Liver (tissue), 9 donors: ENCODE results near the gene RUFY4. TPM values are rescaled to one million over a fixed set of nuclear protein-coding genes. Genes with fewer than 3 reads are reported as not detected.
A peak's percentile ranks its signal among the peaks of the same experiment; 100 is the strongest.

Experiments used
- DNase-seq: peaks from one replicate; pipeline ENCODE4 v3.0.0-alpha.2; 2017; ENCODE audit warnings: low spot score
- H3K27ac ChIP-seq, 2 donors: one replicate each; pipeline ENCODE4 v1.7.0; 2013; ENCODE audit warnings: inconsistent platforms in 2 of 2, low read length in 2 of 2, control low read depth in 1 of 2, low read depth in 1 of 2, mild to moderate bottlenecking in 1 of 2
- H3K27me3 ChIP-seq, 4 donors: one replicate each; pipeline versions ENCODE4 v1.6.1 to v1.7.0; 2013; ENCODE audit warnings: low read length in 3 of 4, inconsistent platforms in 1 of 4, mild to moderate bottlenecking in 1 of 4, moderate library complexity in 1 of 4; ENCODE audit not compliant: control insufficient read depth in 4 of 4, insufficient read depth in 4 of 4
- H3K36me3 ChIP-seq, 4 donors: one replicate each; pipeline versions ENCODE4 v1.6.1 to v1.7.0; 2013; ENCODE audit warnings: low read length in 3 of 4, mild to moderate bottlenecking in 3 of 4, low read depth in 1 of 4, moderate library complexity in 1 of 4; ENCODE audit not compliant: control insufficient read depth in 4 of 4, insufficient read depth in 3 of 4
- H3K4me1 ChIP-seq, 4 donors: one replicate each; pipeline versions ENCODE4 v1.6.1 to v1.7.0; 2013; ENCODE audit warnings: low read length in 3 of 4, mild to moderate bottlenecking in 3 of 4, moderate library complexity in 1 of 4; ENCODE audit not compliant: control insufficient read depth in 4 of 4, insufficient read depth in 4 of 4
- H3K4me3 ChIP-seq, 3 donors: one replicate each; pipeline versions ENCODE4 v1.6.1 to v1.7.0; 2013; ENCODE audit warnings: low read length in 3 of 3, control low read depth in 1 of 3, low read depth in 1 of 3, mild to moderate bottlenecking in 1 of 3
- H3K9ac ChIP-seq, 2 donors: one replicate each; pipeline ENCODE4 v1.7.0; 2013; ENCODE audit warnings: low read length in 2 of 2, mild to moderate bottlenecking in 2 of 2, moderate library complexity in 2 of 2, control low read depth in 1 of 2, low read depth in 1 of 2
- H3K9me3 ChIP-seq, 4 donors: one replicate each; pipeline versions ENCODE4 v1.6.1 to v1.7.0; 2013; ENCODE audit warnings: low read length in 3 of 4; ENCODE audit not compliant: control insufficient read depth in 4 of 4
- ATF3 ChIP-seq: IDR thresholded peaks from 2 replicates; pipeline ENCODE4 v1.6.1; 2016; ENCODE audit warnings: antibody characterized with exemption
- EGR1 ChIP-seq, 2 donors: IDR thresholded peaks; 2 replicates each; pipeline ENCODE4 v1.6.1; 2016 to 2018; ENCODE audit warnings: antibody characterized with exemption in 2 of 2, low read depth in 2 of 2
- FOXA1 ChIP-seq: IDR thresholded peaks from 2 replicates; pipeline ENCODE4 v1.6.1; 2016; ENCODE audit warnings: antibody characterized with exemption
- FOXA2 ChIP-seq: IDR thresholded peaks from 2 replicates; pipeline ENCODE4 v1.6.1; 2016; ENCODE audit warnings: antibody characterized with exemption
- GABPA ChIP-seq, 2 donors: IDR thresholded peaks in 1 of 2; conservative IDR thresholded peaks in 1 of 2; 2 replicates each; pipeline ENCODE4 v1.6.1; 2016; ENCODE audit warnings: antibody characterized with exemption in 2 of 2, mild to moderate bottlenecking in 1 of 2, moderate library complexity in 1 of 2
- HNF4A ChIP-seq, 2 donors: conservative IDR thresholded peaks; 2 replicates each; pipeline ENCODE4 v1.6.1; 2016; ENCODE audit warnings: antibody characterized with exemption in 2 of 2, mild to moderate bottlenecking in 2 of 2
- HNF4G ChIP-seq: IDR thresholded peaks from 2 replicates; pipeline ENCODE4 v1.6.1; 2016; ENCODE audit warnings: antibody characterized with exemption
- JUND ChIP-seq, 2 donors: IDR thresholded peaks; 2 replicates each; pipeline ENCODE4 v1.6.1; 2016; ENCODE audit warnings: antibody characterized with exemption in 2 of 2
- MAX ChIP-seq: IDR thresholded peaks from 2 replicates; pipeline ENCODE4 v1.6.1; 2016; ENCODE audit warnings: antibody characterized with exemption
- NR2F2 ChIP-seq: IDR thresholded peaks from 2 replicates; pipeline ENCODE4 v1.6.1; 2016; ENCODE audit warnings: antibody characterized with exemption
- RAD21 ChIP-seq, 2 donors: IDR thresholded peaks; 2 replicates each; pipeline ENCODE4 v1.6.1; 2016; ENCODE audit warnings: antibody characterized with exemption in 2 of 2, mild to moderate bottlenecking in 2 of 2
- REST ChIP-seq: IDR thresholded peaks from 2 replicates; pipeline ENCODE4 v1.6.1; 2016; ENCODE audit warnings: antibody characterized with exemption, mild to moderate bottlenecking
- RXRA ChIP-seq, 2 donors: IDR thresholded peaks; 2 replicates each; pipeline ENCODE4 v1.6.1; 2017 to 2018; ENCODE audit warnings: antibody characterized with exemption in 2 of 2, mild to moderate bottlenecking in 1 of 2
- SP1 ChIP-seq: IDR thresholded peaks from 2 replicates; pipeline ENCODE4 v1.6.1; 2018; ENCODE audit warnings: antibody characterized with exemption, mild to moderate bottlenecking
- YY1 ChIP-seq: IDR thresholded peaks from 2 replicates; pipeline ENCODE4 v1.6.1; 2016; ENCODE audit warnings: antibody characterized with exemption, mild to moderate bottlenecking
- WGBS: extraction: QIAGEN DNeasy Blood & Tissue Kit; methylation state at CpG from one replicate; pipeline ENCODE4 v1.1.7; 2013; 5-methylcytosine and 5-hydroxymethylcytosine counted together
- polyA plus RNA-seq, 2 donors: library from polyadenylated mRNA; stranded (reverse) in 1 of 2; unstranded in 1 of 2; fragments of 200-250 nt in 1 of 2; fragments of >200 nt in 1 of 2; fragmentation: Nextera tagmentation in 1 of 2; extraction: Ambion mirVana in 1 of 2; gene quantifications; one replicate each; pipeline versions ENCODE4 v1.2.1 to v1.2.3, GENCODE V29; 2013 to 2015
- total RNA-seq, 2 donors: library from RNA; depleted of rRNA; stranded (reverse); fragments of >200 nt; gene quantifications; one replicate each; pipeline ENCODE4 v1.2.3, GENCODE V29; 2014
- TF ChIP-seq, protein P1 (sequence below): fragments of 150-350 bp; IDR thresholded peaks from 2 replicates; pipeline ENCODE4 v1.5.1; 2017; ENCODE audit warnings: improper control_type of control experiment, low read depth, low read length; ENCODE audit not compliant: missing input control
- donor health status: healthy.
- donor health status: healthy.
- donor health status: healthy.
- donor health status: healthy.
- donor health status: healthy.

Gene RUFY4
- total and polyA plus RNA-seq, 4 donors: 0.05 to 0.08 (median 0.08) TPM; not detected in 1

- Histone ChIP-seq H3K27me3 (peaks cover 0 to 3% (median 0%) of the 10 kb centered on the region in 4 donors), H3K4me1 (no peaks in the 10 kb centered on the region), H3K4me3 (no peak overlapping the region), H3K36me3 (no peaks in the 10 kb centered on the region), H3K9ac (no peak overlapping the region), H3K9me3 (no peaks in the 10 kb centered on the region), H3K27ac (no peak overlapping the region)
- no peak for DNase-seq
- WGBS: 73% methylated on average over 3 of the region's 3 CpGs
- TF ChIP-seq HNF4G (no peak), RAD21 (IDR thresholded peaks at IDR 0.05) (no peak), RXRA (IDR thresholded peaks at IDR 0.05) (no peak), SP1 (no peak), NR2F2 (no peak), REST (no peak), EGR1 (IDR thresholded peaks at IDR 0.05; ENCODE audit: low read depth in 2 of 2) (no peak), GABPA (IDR thresholded peaks at IDR 0.05 in 1 of 2, conservative IDR thresholded peaks at IDR 0.05 in 1 of 2) (no peak), JUND (IDR thresholded peaks at IDR 0.05) (no peak), ATF3 (no peak), HNF4A (conservative IDR thresholded peaks at IDR 0.05) (no peak)
- TF ChIP-seq, protein P1, sequence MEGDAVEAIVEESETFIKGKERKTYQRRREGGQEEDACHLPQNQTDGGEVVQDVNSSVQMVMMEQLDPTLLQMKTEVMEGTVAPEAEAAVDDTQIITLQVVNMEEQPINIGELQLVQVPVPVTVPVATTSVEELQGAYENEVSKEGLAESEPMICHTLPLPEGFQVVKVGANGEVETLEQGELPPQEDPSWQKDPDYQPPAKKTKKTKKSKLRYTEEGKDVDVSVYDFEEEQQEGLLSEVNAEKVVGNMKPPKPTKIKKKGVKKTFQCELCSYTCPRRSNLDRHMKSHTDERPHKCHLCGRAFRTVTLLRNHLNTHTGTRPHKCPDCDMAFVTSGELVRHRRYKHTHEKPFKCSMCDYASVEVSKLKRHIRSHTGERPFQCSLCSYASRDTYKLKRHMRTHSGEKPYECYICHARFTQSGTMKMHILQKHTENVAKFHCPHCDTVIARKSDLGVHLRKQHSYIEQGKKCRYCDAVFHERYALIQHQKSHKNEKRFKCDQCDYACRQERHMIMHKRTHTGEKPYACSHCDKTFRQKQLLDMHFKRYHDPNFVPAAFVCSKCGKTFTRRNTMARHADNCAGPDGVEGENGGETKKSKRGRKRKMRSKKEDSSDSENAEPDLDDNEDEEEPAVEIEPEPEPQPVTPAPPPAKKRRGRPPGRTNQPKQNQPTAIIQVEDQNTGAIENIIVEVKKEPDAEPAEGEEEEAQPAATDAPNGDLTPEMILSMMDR: no peak
Measured at GRCh38 chr2:218127929-218128455, 58.9 kb downstream of the RUFY4 start.

GRCh38 chr2:218128781-218129457 lies 59.9 kb downstream of the RUFY4 start:
- no peak overlapping the region for H3K27ac ChIP-seq
- H3K27me3 ChIP-seq: peaks cover 0 to 7% (median 0%) of the 10 kb centered on the region in 4 donors
- peak overlapping the region in 1 of 2 donors; percentile 25 for H3K9ac ChIP-seq
- no peak for DNase-seq
- no peaks in the 10 kb centered on the region for H3K4me1 ChIP-seq
- no peaks in the 10 kb centered on the region for H3K9me3 ChIP-seq
- H3K4me3 ChIP-seq: no peak overlapping the region
- no peaks in the 10 kb centered on the region for H3K36me3 ChIP-seq
- WGBS: 73% methylated on average over 6 of the region's 6 CpGs
- no peak for TF ChIP-seq FOXA2
- no peak for TF ChIP-seq HNF4A (conservative IDR thresholded peaks at IDR 0.05)
- no peak for TF ChIP-seq RXRA (IDR thresholded peaks at IDR 0.05)
- no peak for TF ChIP-seq EGR1 (IDR thresholded peaks at IDR 0.05; ENCODE audit: low read depth in 2 of 2)
- no peak for TF ChIP-seq HNF4G
- no peak for TF ChIP-seq YY1
- no peak for TF ChIP-seq JUND (IDR thresholded peaks at IDR 0.05)
- no peak for TF ChIP-seq REST
- TF ChIP-seq FOXA1: no peak
- TF ChIP-seq ATF3: no peak
- no peak for TF ChIP-seq GABPA (IDR thresholded peaks at IDR 0.05 in 1 of 2, conservative IDR thresholded peaks at IDR 0.05 in 1 of 2)
- TF ChIP-seq MAX: no peak
- TF ChIP-seq, protein P1: no peak
